Heart right ventricle (tissue), 16 donors: ENCODE data around the gene TTC24. TPM values are rescaled to one million over a fixed set of nuclear protein-coding genes. Genes with fewer than 3 reads are reported as not detected.
"Not testable (repeated sequence)": the region's sequence is repeated elsewhere in the genome, so short reads cannot be mapped to it uniquely, and the experiment has no call there.

Source experiments
- ATAC-seq, 8 donors: fragments of 200-7000 bp; cut with Tn5 transposase; one replicate each; pipeline ENCODE4 v1.9.1; 2020; ENCODE audit warnings: mild to moderate bottlenecking in 8 of 8, moderate library complexity in 8 of 8, moderate number of reproducible peaks in 1 of 8
- DNase-seq, 2 donors: peaks; one replicate each; pipeline ENCODE4 v3.0.0-alpha.2; 2020
- H3K27ac ChIP-seq, 10 donors: fragments of 200-600 bp; sonication (generic) in 2 of 10; one replicate each; pipeline versions ENCODE4 v1.5.0 to v1.8.0; 2020 to 2022; ENCODE audit warnings: mild to moderate bottlenecking in 3 of 10
- H3K27me3 ChIP-seq, 7 donors: fragments of 200-600 bp; one replicate each; pipeline ENCODE4 v1.8.0; 2021 to 2022; ENCODE audit warnings: mild to moderate bottlenecking in 2 of 7
- H3K36me3 ChIP-seq, 9 donors: fragments of 200-600 bp; sonication (generic) in 1 of 9; one replicate each; pipeline versions ENCODE4 v1.5.0 to v1.8.0; 2020 to 2022; ENCODE audit warnings: mild to moderate bottlenecking in 2 of 9
- H3K4me1 ChIP-seq, 9 donors: fragments of 200-600 bp; sonication (generic) in 1 of 9; one replicate each; pipeline versions ENCODE4 v1.5.0 to v1.8.0; 2020 to 2022; ENCODE audit warnings: mild to moderate bottlenecking in 4 of 9
- H3K4me3 ChIP-seq, 10 donors: fragments of 200-600 bp; sonication (generic) in 2 of 10; one replicate each; pipeline versions ENCODE4 v1.5.0 to v1.8.0; 2020 to 2022; ENCODE audit warnings: mild to moderate bottlenecking in 7 of 10, moderate library complexity in 2 of 10
- H3K9me3 ChIP-seq, 11 donors: fragments of 200-600 bp in 10 of 11; sonication (generic) in 2 of 11; one replicate each; pipeline versions ENCODE4 v1.5.0 to v1.8.0; 2013 to 2022; ENCODE audit warnings: mild to moderate bottlenecking in 2 of 11, control low read depth in 1 of 11, moderate library complexity in 1 of 11
- WGBS, 2 donors: extraction: QIAGEN DNeasy Blood & Tissue Kit; methylation state at CpG; one replicate each; pipeline ENCODE4 v1.1.7; 2013; ENCODE audit warnings: inconsistent platforms in 1 of 2; 5-methylcytosine and 5-hydroxymethylcytosine counted together
- intact Hi-C, 10 donors: fragments of 100-400 bp; cut with DNase I; formaldehyde crosslinking; loops; one replicate each; pipeline versions ENCODE4 v1.11.1 to v1.14.2; 2022
- polyA plus RNA-seq, 2 donors: library from polyadenylated mRNA; stranded (reverse); fragments of 200-250 nt; gene quantifications; one replicate each; pipeline ENCODE4 v1.2.3, GENCODE V29; 2013
- total RNA-seq, 10 donors: library from RNA; stranded (reverse); fragmentation: NEBNext Ultra II Directional in 3 of 10; extraction: Animal tissue kit (Norgen Biotek cat#: 25700) in 3 of 10; gene quantifications; one replicate each; pipeline versions ENCODE4 v1.2.1 to v1.2.4, GENCODE V29; 2021 to 2023
- TF ChIP-seq, protein P1 (sequence below), 9 donors: fragments of 200-600 bp; sonication (generic) in 2 of 9; IDR thresholded peaks; one replicate each; pipeline versions ENCODE4 v1.5.0 to v1.8.0; 2021 to 2022; ENCODE audit warnings: antibody characterized with exemption in 9 of 9, mild to moderate bottlenecking in 5 of 9, moderate library complexity in 1 of 9
- donor health status: Arrhythmogenic right ventricular cardiomyopathy.
- donor health status: ischemic (EF 13 %, LVEDD 7.1; RV severe dilation, severe dysfunction).
- donor health status: healthy with polysubstance abuse.
- donor health status: DM: no; HTN: yes; CAD: no.
- donor health status: DM: no; HTN: no; CAD: no.
- donor health status: ischemic (EF 25% LVEDD 6.9; RV normal size, moderate dysfunction).
- donor health status: ischemic (EF 25% LVEDD 5.7; RV mildly dilated, moderate dysfunction).
- donor health status: healthy.
- donor health status: DM: yes; HTN: yes; CAD: no.
- donor health status: Ischemic cardiomyopathy.
- donor health status: ischemic (EF 35%, LVEDD 5.7; RV mildly dilated, moderate dysfunction).
- donor health status: nonischemic (EF 11% LVEDD 7.7; RV severe dilation, severe dysfunction).
- donor health status: DM: yes; HTN: yes; CAD: no.
- donor health status: PGD.
- donor health status: ischemic (EF 29% LVEDD 5.4; RV normal size, mild dysfunction).
- donor health status: nonischemic (EF 23%, LVEDD 6.1; RV moderate dilation, normal function).

TTC24 gene
- total and polyA plus RNA-seq, 12 donors, result 0.03 to 0.21 TPM; not detected in 10

DNA sequence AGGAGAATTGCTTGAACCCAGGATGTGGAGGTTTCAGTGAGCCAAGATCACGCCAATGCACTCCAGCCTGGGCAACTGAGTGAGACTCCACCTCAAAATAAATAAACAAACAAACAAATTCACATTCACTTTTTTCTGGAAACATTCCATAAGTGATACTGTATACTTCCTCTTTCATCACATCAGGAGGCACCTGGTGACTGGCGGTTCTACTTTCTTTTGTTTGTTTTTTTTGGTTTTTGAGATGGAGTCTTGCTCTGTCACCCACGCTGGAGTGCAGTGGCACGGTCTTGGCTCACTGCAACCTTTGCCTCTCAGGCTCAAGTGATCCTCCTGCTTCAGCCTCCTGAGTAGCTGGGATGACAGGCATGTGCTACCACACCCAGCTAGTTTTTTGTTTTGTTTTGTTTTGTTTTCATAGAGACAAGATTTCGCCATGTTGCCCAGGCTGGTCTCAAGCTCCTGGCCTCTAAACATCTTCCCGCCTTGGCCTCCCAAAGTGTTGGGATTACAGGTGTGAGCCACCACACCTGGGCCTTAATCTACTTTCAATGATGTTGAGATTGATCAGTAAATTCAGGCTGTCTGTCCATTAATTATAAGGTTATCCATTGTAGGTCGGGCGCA, 50.4 kb downstream of the TTC24 start:
- Histone ChIP-seq H3K36me3 (no peaks in the 10 kb centered on the region), H3K27ac (no peak overlapping the region), H3K4me1 (peaks cover 6 to 15% (median 8%) of the 10 kb centered on the region in 9 donors), H3K4me3 (no peak overlapping the region), H3K27me3 (peaks cover 5 to 99% (median 88%) of the 10 kb centered on the region in 7 donors), H3K9me3 (no peaks in the 10 kb centered on the region)
- DNase-seq, result no peak
- WGBS, 2 donors, result 84% methylated on average over 8 of the region's 8 CpGs
- intact Hi-C loops, result loop anchor here in 3 of 10 donors (5.0 to 10.0 kb wide), 2 partner anchors 47 to 65 kb away; partner anchors contain the start of gene NES (in 2 of the 3)
- TF ChIP-seq, protein P1, sequence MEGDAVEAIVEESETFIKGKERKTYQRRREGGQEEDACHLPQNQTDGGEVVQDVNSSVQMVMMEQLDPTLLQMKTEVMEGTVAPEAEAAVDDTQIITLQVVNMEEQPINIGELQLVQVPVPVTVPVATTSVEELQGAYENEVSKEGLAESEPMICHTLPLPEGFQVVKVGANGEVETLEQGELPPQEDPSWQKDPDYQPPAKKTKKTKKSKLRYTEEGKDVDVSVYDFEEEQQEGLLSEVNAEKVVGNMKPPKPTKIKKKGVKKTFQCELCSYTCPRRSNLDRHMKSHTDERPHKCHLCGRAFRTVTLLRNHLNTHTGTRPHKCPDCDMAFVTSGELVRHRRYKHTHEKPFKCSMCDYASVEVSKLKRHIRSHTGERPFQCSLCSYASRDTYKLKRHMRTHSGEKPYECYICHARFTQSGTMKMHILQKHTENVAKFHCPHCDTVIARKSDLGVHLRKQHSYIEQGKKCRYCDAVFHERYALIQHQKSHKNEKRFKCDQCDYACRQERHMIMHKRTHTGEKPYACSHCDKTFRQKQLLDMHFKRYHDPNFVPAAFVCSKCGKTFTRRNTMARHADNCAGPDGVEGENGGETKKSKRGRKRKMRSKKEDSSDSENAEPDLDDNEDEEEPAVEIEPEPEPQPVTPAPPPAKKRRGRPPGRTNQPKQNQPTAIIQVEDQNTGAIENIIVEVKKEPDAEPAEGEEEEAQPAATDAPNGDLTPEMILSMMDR (IDR thresholded peaks at IDR 0.05), result no peak
- no peak for ATAC-seq

DNA sequence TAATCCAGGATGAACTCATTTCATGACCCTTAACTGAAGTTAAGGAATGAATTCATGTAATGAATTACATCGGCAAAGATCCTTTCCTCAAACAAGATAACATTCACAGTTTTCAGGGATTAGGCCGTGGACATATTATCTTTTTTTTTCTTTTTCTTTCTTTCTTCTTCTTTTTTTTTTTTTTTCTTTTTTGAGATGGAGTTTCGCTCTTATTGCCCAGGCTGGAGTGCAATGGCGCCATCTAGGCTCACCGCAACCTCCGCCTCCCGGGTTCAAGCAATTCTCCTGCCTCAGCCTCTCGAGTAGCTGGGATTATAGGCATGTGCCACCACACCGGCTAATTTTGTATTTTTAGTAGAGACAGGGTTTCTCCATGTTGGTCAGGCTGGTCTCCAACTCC, 51.6 kb downstream of the TTC24 start:
- TF ChIP-seq, protein P1 (IDR thresholded peaks at IDR 0.05), result peak in 1 of 9 donors; percentile 3
- not testable (repeated sequence) for ATAC-seq, H3K4me3 ChIP-seq, H3K27ac ChIP-seq, H3K9me3 ChIP-seq, H3K4me1 ChIP-seq, H3K36me3 ChIP-seq, DNase-seq
- peaks cover 0 to 97% (median 81%) of the 10 kb centered on the region in 7 donors for H3K27me3 ChIP-seq
- WGBS, 2 donors, result 50 to 55% methylated on average over 9 of the region's 9 CpGs
- intact Hi-C loops, result loop anchor here in 1 of 10 donors (10.0 kb wide), 1 partner anchor 64 kb away; no protein-coding TSS in a partner anchor

DNA sequence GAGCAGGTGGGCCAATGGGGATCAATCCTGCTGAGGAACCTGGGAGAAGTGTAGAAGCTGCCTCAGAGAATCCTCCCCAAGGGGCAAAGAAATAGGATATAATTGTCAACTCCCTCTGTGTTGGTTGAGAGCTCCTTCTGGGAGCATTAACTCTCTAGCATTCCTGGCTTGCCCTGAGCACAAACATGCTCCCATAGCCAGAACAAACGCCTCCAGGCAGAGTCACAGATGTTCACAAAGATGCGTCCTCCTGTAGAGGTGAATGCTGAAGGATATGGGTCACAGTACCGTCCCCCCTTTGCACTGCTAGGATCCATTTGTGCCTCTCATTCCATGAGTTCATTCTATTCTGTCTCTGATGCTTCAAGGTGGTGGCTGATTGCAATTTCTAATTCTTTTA, 52.8 kb downstream of the TTC24 start:
- intact Hi-C loops, result loop anchor here in 1 of 10 donors (10.0 kb wide), 1 partner anchor 62 kb away; no protein-coding TSS in a partner anchor
- H3K4me1 ChIP-seq, result no peaks in the 10 kb centered on the region
- no peak overlapping the region for H3K27ac ChIP-seq
- ATAC-seq (no peak), DNase-seq (no peak)
- no peaks in the 10 kb centered on the region for H3K9me3 ChIP-seq
- TF ChIP-seq, protein P1 (IDR thresholded peaks at IDR 0.05), result no peak
- peaks cover 0 to 95% (median 72%) of the 10 kb centered on the region in 7 donors for H3K27me3 ChIP-seq
- no peak overlapping the region for H3K4me3 ChIP-seq
- WGBS, 2 donors, result 67 to 69% methylated on average over 3 of the region's 3 CpGs
- H3K36me3 ChIP-seq, result no peaks in the 10 kb centered on the region

Other genes with a start within 250 kb of the TTC24 start
- gene CCT3, start 241.4 kb upstream of the TTC24 start, total RNA-seq, result 100 to 1,000 TPM; 102 to 142 (median 127) TPM
- 100 to 1,000 TPM in 1 of 2 donors, 10 to 100 TPM in 1; 76.2 to 212 TPM for gene CCT3, start 241.4 kb upstream of the TTC24 start, polyA plus RNA-seq
- gene TSACC, start 241.2 kb upstream of the TTC24 start, total RNA-seq, result under 1 TPM in 3 of 10 donors, not detected in 7; 0.64 to 0.79 (median 0.66) TPM
- not detected for gene TSACC, start 241.2 kb upstream of the TTC24 start, polyA plus RNA-seq
- gene RHBG, start 210.5 kb upstream of the TTC24 start, total RNA-seq, result not detected
- gene RHBG, start 210.5 kb upstream of the TTC24 start, polyA plus RNA-seq, result not detected
- gene MEF2D, start 78.9 kb upstream of the TTC24 start, total RNA-seq, result 100 to 1,000 TPM in 4 of 10 donors, 10 to 100 TPM in 6; 81.1 to 127 (median 96.5) TPM
- 10 to 100 TPM; 31.6 to 37.7 TPM for gene MEF2D, start 78.9 kb upstream of the TTC24 start, polyA plus RNA-seq
- 1 to 10 TPM in 3 of 10 donors, under 1 TPM in 7; 0.07 to 3.8 (median 0.39) TPM for gene IQGAP3, start 7.2 kb upstream of the TTC24 start, total RNA-seq
- under 1 TPM; 0.09 to 0.22 TPM for gene IQGAP3, start 7.2 kb upstream of the TTC24 start, polyA plus RNA-seq
- gene NAXE, start 12.1 kb downstream of the TTC24 start, total RNA-seq, result 100 to 1,000 TPM in 9 of 10 donors, 10 to 100 TPM in 1; 93.1 to 134 (median 112) TPM
- 100 to 1,000 TPM in 1 of 2 donors, 10 to 100 TPM in 1; 59.8 to 103 TPM for gene NAXE, start 12.1 kb downstream of the TTC24 start, polyA plus RNA-seq
- 10 to 100 TPM in 9 of 10 donors, 1 to 10 TPM in 1; 9.3 to 25.4 (median 13.3) TPM for gene GPATCH4, start 21.8 kb downstream of the TTC24 start, total RNA-seq
- gene GPATCH4, start 21.8 kb downstream of the TTC24 start, polyA plus RNA-seq, result 10 to 100 TPM; 24.1 to 34.5 TPM
- gene HAPLN2, start 39.7 kb downstream of the TTC24 start, total RNA-seq, result 1 to 10 TPM in 3 of 10 donors, under 1 TPM in 6, not detected in 1; 0.24 to 1.7 (median 0.77) TPM
- gene HAPLN2, start 39.7 kb downstream of the TTC24 start, polyA plus RNA-seq, result 1 to 10 TPM; 3.0 to 6.3 TPM
- gene BCAN, start 62.4 kb downstream of the TTC24 start, total RNA-seq, result under 1 TPM in 6 of 10 donors, not detected in 4; 0.14 to 0.52 (median 0.24) TPM
- under 1 TPM; 0.20 to 0.29 TPM for gene BCAN, start 62.4 kb downstream of the TTC24 start, polyA plus RNA-seq
- gene NES, start 97.7 kb downstream of the TTC24 start, total RNA-seq, result 100 to 1,000 TPM in 9 of 10 donors, 10 to 100 TPM in 1; 84.6 to 389 (median 196) TPM
- gene NES, start 97.7 kb downstream of the TTC24 start, polyA plus RNA-seq, result 100 to 1,000 TPM in 1 of 2 donors, 10 to 100 TPM in 1; 46.8 to 116 TPM
- gene CRABP2, start 125.9 kb downstream of the TTC24 start, total RNA-seq, result 1 to 10 TPM in 4 of 10 donors, under 1 TPM in 5, not detected in 1; 0.25 to 2.7 (median 0.64) TPM
- 1 to 10 TPM; 1.5 to 1.8 TPM for gene CRABP2, start 125.9 kb downstream of the TTC24 start, polyA plus RNA-seq
- 10 to 100 TPM; 12.8 to 18.8 (median 15.2) TPM for gene METTL25B, start 148.7 kb downstream of the TTC24 start, total RNA-seq
- 10 to 100 TPM; 17.0 to 45.2 TPM for gene METTL25B, start 148.7 kb downstream of the TTC24 start, polyA plus RNA-seq
- 10 to 100 TPM; 10.5 to 17.5 (median 15.2) TPM for gene ISG20L2, start 149.0 kb downstream of the TTC24 start, total RNA-seq
- gene ISG20L2, start 149.0 kb downstream of the TTC24 start, polyA plus RNA-seq, result 10 to 100 TPM in 1 of 2 donors, 1 to 10 TPM in 1; 5.7 to 11.3 TPM
- 100 to 1,000 TPM in 2 of 10 donors, 10 to 100 TPM in 8; 70.3 to 105 (median 86.7) TPM for gene MRPL24, start 161.4 kb downstream of the TTC24 start, total RNA-seq
- 100 to 1,000 TPM; 157 to 250 TPM for gene MRPL24, start 161.4 kb downstream of the TTC24 start, polyA plus RNA-seq
- 100 to 1,000 TPM; 135 to 202 (median 148) TPM for gene HDGF, start 172.0 kb downstream of the TTC24 start, total RNA-seq
- 100 to 1,000 TPM in 1 of 2 donors, 10 to 100 TPM in 1; 69.8 to 126 TPM for gene HDGF, start 172.0 kb downstream of the TTC24 start, polyA plus RNA-seq
- 10 to 100 TPM; 32.1 to 56.9 (median 44.2) TPM for gene PRCC, start 187.8 kb downstream of the TTC24 start, total RNA-seq
- gene PRCC, start 187.8 kb downstream of the TTC24 start, polyA plus RNA-seq, result 10 to 100 TPM; 40.6 to 53.4 TPM
- 1 to 10 TPM in 3 of 10 donors, under 1 TPM in 6, not detected in 1; 0.50 to 4.4 (median 0.80) TPM for gene SH2D2A, start 237.1 kb downstream of the TTC24 start, total RNA-seq
- 1 to 10 TPM in 1 of 2 donors, under 1 TPM in 1; 0.96 to 1.0 TPM for gene SH2D2A, start 237.1 kb downstream of the TTC24 start, polyA plus RNA-seq